H1 (cell line): ENCODE results near the gene IDI1. TPM values are rescaled to one million over a fixed set of nuclear protein-coding genes. Genes with fewer than 3 reads are reported as not detected.

Source experiments
- CTCF ChIA-PET: fragments of 300-600 bp; sonication (Branson Sonifier 250); formaldehyde crosslinking; loops from one replicate; lab custom pipeline; 2021; ENCODE audit not compliant: partially characterized antibody; lab: Charles Lee
- POLR2A ChIA-PET: fragments of 300-600 bp; sonication (Branson Sonifier 250); formaldehyde crosslinking; loops from one replicate; lab custom pipeline; 2021; ENCODE audit warnings: inconsistent platforms; ENCODE audit not compliant: partially characterized antibody; lab: Charles Lee
- DNase-seq, 2 experiments: peaks; one replicate each; pipeline versions ENCODE4 v3.0.0 to v3.0.0-alpha.2; 2010 to 2022; ENCODE audit warnings: low spot score in 2 of 2, low read depth in 1 of 2, mixed read lengths in 1 of 2
- FAIRE-seq: peaks from 2 replicates; lab custom pipeline; 2011; peaks lifted over from hg19 to GRCh38; lab: Jason Lieb, UNC
- H2AFZ ChIP-seq: 2 replicates; pipeline ENCODE4 v1.8.1; 2012; ENCODE audit warnings: low read length, inconsistent platforms
- H2AK5ac ChIP-seq: 2 replicates; pipeline ENCODE4 v1.6.1; 2013; ENCODE audit warnings: low read depth, low read length
- H2BK120ac ChIP-seq: replicated peaks from 2 replicates; pipeline ENCODE3; 2013; ENCODE audit warnings: low read depth, low read length, inconsistent platforms
- H2BK12ac ChIP-seq: 2 replicates; pipeline ENCODE4 v1.6.1; 2013; ENCODE audit warnings: low read depth, low read length
- H2BK15ac ChIP-seq: 2 replicates; pipeline ENCODE4 v1.6.1; 2013; ENCODE audit warnings: low read length
- H2BK20ac ChIP-seq: 2 replicates; pipeline ENCODE4 v1.6.1; 2013; ENCODE audit warnings: low read length
- H2BK5ac ChIP-seq: 2 replicates; pipeline ENCODE4 v1.6.1; 2013; ENCODE audit warnings: low read depth, low read length
- H3K14ac ChIP-seq: 2 replicates; pipeline ENCODE4 v1.6.1; 2013; ENCODE audit warnings: inconsistent platforms; ENCODE audit not compliant: insufficient read length
- H3K18ac ChIP-seq: 2 replicates; pipeline ENCODE4 v1.6.1; 2013; ENCODE audit warnings: low read length; ENCODE audit errors: extremely low read depth
- H3K23ac ChIP-seq: 2 replicates; pipeline ENCODE4 v1.6.1; 2013; ENCODE audit warnings: inconsistent platforms; ENCODE audit not compliant: insufficient read length
- H3K23me2 ChIP-seq: 2 replicates; pipeline ENCODE4 v1.6.1; 2013; ENCODE audit warnings: low read depth, low read length
- H3K27ac ChIP-seq: 2 replicates; pipeline ENCODE4 v1.6.1; 2011; ENCODE audit warnings: low read depth, low read length, inconsistent platforms
- H3K27me3 ChIP-seq, 4 experiments: replicated peaks in 1 of 4; 1 replicate in 1 of 4; 2 replicates in 3 of 4; pipeline versions ENCODE4 v1.6.1 to v1.8.1; 2011 to 2013; ENCODE audit warnings: low read length in 3 of 4, mild to moderate bottlenecking in 3 of 4, inconsistent platforms in 2 of 4, mixed read lengths in 2 of 4, moderate library complexity in 1 of 4; ENCODE audit not compliant: control insufficient read depth in 3 of 4, insufficient read depth in 3 of 4; ENCODE audit errors: extremely low read depth in 1 of 4
- H3K36me3 ChIP-seq, 4 experiments: 2 replicates each; pipeline versions ENCODE4 v1.6.1 to v1.8.1; 2011 to 2013; ENCODE audit warnings: mild to moderate bottlenecking in 4 of 4, low read length in 3 of 4, moderate library complexity in 2 of 4, control low read depth in 1 of 4, inconsistent platforms in 1 of 4; ENCODE audit not compliant: insufficient read depth in 4 of 4, control insufficient read depth in 2 of 4
- H3K4ac ChIP-seq: replicated peaks from 2 replicates; pipeline ENCODE3; 2013; ENCODE audit warnings: low read length, low read depth, mixed read lengths, inconsistent platforms; ENCODE audit not compliant: insufficient read length
- H3K4me1 ChIP-seq, 4 experiments: replicated peaks in 1 of 4; 1 replicate in 1 of 4; 2 replicates in 3 of 4; pipeline versions ENCODE4 v1.6.1 to v1.8.1; 2011 to 2013; ENCODE audit warnings: low read length in 3 of 4, inconsistent platforms in 2 of 4, mixed read lengths in 1 of 4; ENCODE audit not compliant: insufficient read depth in 4 of 4, control insufficient read depth in 3 of 4
- H3K4me2 ChIP-seq, 2 experiments: 2 replicates each; pipeline versions ENCODE4 v1.6.1 to v1.8.1; 2011 to 2013; ENCODE audit warnings: low read depth in 2 of 2, low read length in 2 of 2, control low read depth in 1 of 2, inconsistent platforms in 1 of 2, mild to moderate bottlenecking in 1 of 2; ENCODE audit not compliant: insufficient read depth in 1 of 2
- H3K4me3 ChIP-seq, 4 experiments: fragments of 200-600, 300-600 bp in 1 of 4; sonication (generic), shearing (Covaris generic), sonication (Bioruptor Twin) in 1 of 4; 2 replicates each; pipeline versions ENCODE4 v1.5.1 to v1.8.1; 2011 to 2016; ENCODE audit warnings: low read length in 4 of 4, low read depth in 3 of 4, control low read depth in 2 of 4, inconsistent platforms in 2 of 4, mild to moderate bottlenecking in 2 of 4, mixed read lengths in 1 of 4, moderate library complexity in 1 of 4; ENCODE audit not compliant: insufficient read depth in 2 of 4; ENCODE audit errors: extremely low read depth in 1 of 4
- H3K56ac ChIP-seq: replicated peaks from 2 replicates; pipeline ENCODE3; 2013; ENCODE audit warnings: low read depth, mild to moderate bottlenecking, mixed read lengths, low read length, inconsistent platforms; ENCODE audit not compliant: insufficient read length
- H3K79me1 ChIP-seq: 2 replicates; pipeline ENCODE4 v1.6.1; 2013; ENCODE audit warnings: low read depth, low read length, control low read depth
- H3K79me2 ChIP-seq, 2 experiments: 2 replicates each; pipeline versions ENCODE4 v1.6.1 to v1.8.1; 2012 to 2013; ENCODE audit warnings: low read length in 2 of 2, mild to moderate bottlenecking in 2 of 2, inconsistent platforms in 1 of 2; ENCODE audit not compliant: insufficient read depth in 2 of 2, control insufficient read depth in 1 of 2
- H3K9ac ChIP-seq, 4 experiments: replicated peaks in 1 of 4; 1 replicate in 1 of 4; 2 replicates in 3 of 4; pipeline versions ENCODE4 v1.6.1 to v1.8.1; 2011 to 2013; ENCODE audit warnings: low read depth in 3 of 4, low read length in 3 of 4, control low read depth in 2 of 4, mild to moderate bottlenecking in 2 of 4, moderate library complexity in 2 of 4, inconsistent platforms in 1 of 4; ENCODE audit errors: extremely low read depth in 1 of 4
- H3K9me3 ChIP-seq, 2 experiments: 2 replicates each; pipeline versions ENCODE4 v1.6.1 to v1.8.1; 2012 to 2013; ENCODE audit warnings: mild to moderate bottlenecking in 2 of 2, moderate library complexity in 2 of 2, control low read depth in 1 of 2, inconsistent platforms in 1 of 2, low read depth in 1 of 2, low read length in 1 of 2, mixed read lengths in 1 of 2; ENCODE audit not compliant: insufficient read depth in 2 of 2
- H4K20me1 ChIP-seq, 2 experiments: replicated peaks in 1 of 2; 2 replicates each; pipeline versions ENCODE3 to v1.8.1; 2011 to 2013; ENCODE audit warnings: inconsistent platforms in 2 of 2, low read length in 2 of 2, mild to moderate bottlenecking in 1 of 2; ENCODE audit not compliant: insufficient read depth in 2 of 2, control insufficient read depth in 1 of 2
- H4K5ac ChIP-seq: 2 replicates; pipeline ENCODE4 v1.6.1; 2013; ENCODE audit warnings: low read length, low read depth, mixed read lengths, inconsistent platforms; ENCODE audit not compliant: insufficient read length
- H4K8ac ChIP-seq: 2 replicates; pipeline ENCODE4 v1.8.0; 2013; ENCODE audit warnings: mild to moderate bottlenecking, moderate library complexity, low read length, inconsistent platforms; ENCODE audit not compliant: insufficient read depth; ENCODE audit errors: extremely low read depth
- H4K91ac ChIP-seq: replicated peaks from 2 replicates; pipeline ENCODE3; 2013; ENCODE audit warnings: low read length, mixed read lengths, inconsistent platforms; ENCODE audit not compliant: insufficient read length
- CBX5 ChIP-seq: fragments of 300-800, 300-1000 bp; sonication (generic); IDR thresholded peaks from 2 replicates; pipeline ENCODE4 v1.7.1; 2016; ENCODE audit warnings: antibody characterized with exemption, low read length, low read depth
- CBX8 ChIP-seq: fragments of 300-800, 300-1000 bp; sonication (generic); IDR thresholded peaks from 2 replicates; pipeline ENCODE4 v1.7.1; 2016; ENCODE audit warnings: low read depth, low read length, borderline replicate concordance
- EP300 ChIP-seq, 2 experiments: IDR thresholded peaks; 1 replicate in 1 of 2; 2 replicates in 1 of 2; pipeline ENCODE4 v1.6.1; 2011 to 2012; ENCODE audit warnings: low read depth in 2 of 2, low read length in 2 of 2, mild to moderate bottlenecking in 2 of 2, borderline replicate concordance in 1 of 2, inconsistent platforms in 1 of 2, moderate library complexity in 1 of 2
- EZH2 ChIP-seq: fragments of 200-600 bp; sonication (generic); IDR thresholded peaks from 2 replicates; pipeline ENCODE4 v1.7.1; 2012; ENCODE audit warnings: low read depth, mild to moderate bottlenecking, moderate library complexity, low read length, inconsistent platforms; ENCODE audit not compliant: severe bottlenecking
- GABPA ChIP-seq: IDR thresholded peaks from 2 replicates; pipeline ENCODE4 v1.6.1; 2011; ENCODE audit warnings: mild to moderate bottlenecking, low read length, moderate library complexity, borderline replicate concordance; ENCODE audit not compliant: insufficient read depth
- KDM1A ChIP-seq: fragments of 200-600, 300-600 bp; sonication (generic); IDR thresholded peaks from 2 replicates; pipeline ENCODE4 v1.7.1; 2016; ENCODE audit warnings: mild to moderate bottlenecking, low read length, borderline replicate concordance
- MAFK ChIP-seq: IDR thresholded peaks from 2 replicates; pipeline ENCODE4 v1.6.1; 2012; ENCODE audit warnings: low read depth, mild to moderate bottlenecking, improper control_type of control experiment, low read length
- NRF1 ChIP-seq: IDR thresholded peaks from 2 replicates; pipeline ENCODE4 v1.6.1; 2011; ENCODE audit warnings: mild to moderate bottlenecking, low read depth, low read length, improper control_type of control experiment
- POLR2AphosphoS5 ChIP-seq: IDR thresholded peaks from 2 replicates; pipeline ENCODE4 v1.6.1; 2011; ENCODE audit warnings: low read depth, low read length
- POU5F1 ChIP-seq: IDR thresholded peaks from 2 replicates; pipeline ENCODE4 v1.6.1; 2011; ENCODE audit warnings: low read depth, mild to moderate bottlenecking, low read length, moderate library complexity
- SIX5 ChIP-seq: IDR thresholded peaks from 2 replicates; pipeline ENCODE4 v1.6.1; 2011; ENCODE audit warnings: mild to moderate bottlenecking, low read depth, low read length
- SRF ChIP-seq: IDR thresholded peaks from 2 replicates; pipeline ENCODE4 v1.6.1; 2011; ENCODE audit warnings: mild to moderate bottlenecking, low read depth, low read length, moderate library complexity
- TAF7 ChIP-seq: optimal IDR thresholded peaks from 2 replicates; pipeline ENCODE3; 2011; ENCODE audit warnings: low read depth, mild to moderate bottlenecking, inconsistent platforms, low read length, moderate library complexity, borderline replicate concordance
- TEAD4 ChIP-seq: IDR thresholded peaks from 2 replicates; pipeline ENCODE4 v1.6.1; 2012; ENCODE audit warnings: low read depth, low read length, inconsistent platforms, mixed read lengths
- WGBS, 2 experiments: shearing (Covaris generic) in 1 of 2; methylation state at CpG; one replicate each; pipeline versions ENCODE4 v1.1.6 to v1.1.7; 2013 to 2015; ENCODE audit warnings: low lambda C conversion rate in 2 of 2, mixed read lengths in 2 of 2, inconsistent platforms in 1 of 2, low coverage in 1 of 2, missing lambda C conversion rate in 1 of 2; ENCODE audit not compliant: insufficient replicate concordance in 2 of 2, insufficient coverage in 1 of 2, insufficient read length in 1 of 2; ENCODE audit errors: extremely low coverage in 1 of 2, missing lambda C conversion rate in 1 of 2; 5-methylcytosine and 5-hydroxymethylcytosine counted together
- polyA plus RNA-seq, 7 experiments: library from polyadenylated mRNA; depleted of rRNA in 3 of 7; stranded (reverse) in 5 of 7; unstranded in 2 of 7; fragments of >200 nt in 5 of 7; fragments of 200-250 nt in 2 of 7; gene quantifications; 1 replicate in 5 of 7; 2 replicates in 1 of 7; 4 replicates in 1 of 7; pipeline versions ENCODE4 v1.2.1 to v1.2.3, GENCODE V29; 2011 to 2013; ENCODE audit warnings: missing spikeins in 2 of 7, mixed read lengths in 2 of 7
- total RNA-seq: library from RNA; stranded (reverse); fragmentation: NEBNext Ultra II Directional; extraction: Animal tissue kit (Norgen Biotek cat#: 25700); gene quantifications from 2 replicates; pipeline ENCODE4 v1.2.1, GENCODE V29; 2021

IDI1 gene
- total and polyA plus RNA-seq, 2 of the 8 experiments (the other 6 are each of a cell fraction or from before 2014, with no cell fraction given) = 35.3 to 56.6 TPM

- Histone ChIP-seq H2BK5ac (no peak overlapping the region), H4K8ac (no peak overlapping the region), H3K4me3 (no peak overlapping the region), H4K5ac (no peak overlapping the region), H3K14ac (no peak overlapping the region), H3K23me2 (no peaks in the 10 kb centered on the region; the same call in 1 of the 2 replicates), H4K20me1 (peaks cover 7 to 30% of the 10 kb centered on the region in 2 experiments), H3K27me3 (no peaks in the 10 kb centered on the region), H2BK120ac (no peak overlapping the region), H3K23ac (no peak overlapping the region), H2AFZ (no peak overlapping the region), H4K91ac (no peak overlapping the region), H3K18ac (no peak overlapping the region), H2BK15ac (no peak overlapping the region), H3K56ac (no peak overlapping the region), H3K79me1 (peaks cover 10% of the 10 kb centered on the region; the same call in 1 of the 2 replicates), H2BK20ac (no peak overlapping the region), H3K9ac (peak overlapping the region in 2 of 4 experiments; percentile 33 to 43; a peak in 3 of 7 replicates), H3K36me3 (peaks cover 3 to 55% (median 30%) of the 10 kb centered on the region in 4 experiments; a peak in 7 of 8 replicates), H2AK5ac (no peak overlapping the region), H3K9me3 (no peaks in the 10 kb centered on the region), H3K4ac (no peak overlapping the region), H2BK12ac (no peak overlapping the region), H3K4me1 (peaks cover 0 to 5% (median 2%) of the 10 kb centered on the region in 4 experiments; a peak in 3 of 7 replicates), H3K79me2 (peaks cover 21 to 48% of the 10 kb centered on the region in 2 experiments), H3K27ac (no peak overlapping the region), H3K4me2 (no peak overlapping the region; a peak in 1 of 4 replicates)
- no peak for DNase-seq
- FAIRE-seq = no peak
- ChIA-PET CTCF (interaction anchor here (1.0 kb wide), 1 partner anchor 255 kb away, joined by 3 read pairs; no protein-coding TSS in a partner anchor), POLR2A (interaction anchor here (1.0 to 1.8 kb wide), 3 partner anchors 12 to 51 kb away, joined by 3 to 4 read pairs (median 3); partner anchors contain the start of gene WDR37)
- WGBS, 2 experiments = 90% methylated on average over 4 of the region's 4 CpGs; no CpG with 5 or more reads in 1 of the 2 experiments
- TF ChIP-seq POLR2AphosphoS5 (no peak), EP300 (IDR thresholded peaks at IDR 0.05; ENCODE audit: borderline replicate concordance in 1 of 2, low read depth in 2 of 2, low read length in 2 of 2) (no peak), POU5F1 (no peak), NRF1 (no peak), TAF7 (no peak), SRF (no peak), SIX5 (no peak), CBX5 (no peak), EZH2 (no peak), TEAD4 (no peak), MAFK (no peak), KDM1A (no peak), GABPA (no peak), CBX8 (no peak)
Observed at GRCh38 chr10:1044146-1044545, 4.8 kb downstream of the IDI1 start.
